WTC11 (cell line): ENCODE measurements around the gene ZNF382. TPM values are rescaled to one million over a fixed set of nuclear protein-coding genes. Genes with fewer than 3 reads are reported as not detected.

Experiments used
- ATAC-seq: fragments of 200-7000 bp; cut with Tn5 transposase; 2 replicates; pipeline ENCODE4 v1.10.0; 2021; ENCODE audit warnings: mild to moderate bottlenecking, moderate library complexity
- Bru-seq: library from RNA; stranded (reverse); fragments of 400-500 nt; gene quantifications from one replicate; lab custom pipeline; 2021; lab: Mats Ljungman, UMichigan
- CTCF ChIA-PET: fragments of 300-600 bp; sonication (Branson Sonifier 250); formaldehyde crosslinking; loops from one replicate; lab custom pipeline; 2021; ENCODE audit warnings: antibody characterized with exemption; lab: Charles Lee
- POLR2A ChIA-PET: fragments of 350-600 bp; sonication (Branson Sonifier 250); formaldehyde crosslinking; loops from one replicate; lab custom pipeline; 2021; ENCODE audit warnings: antibody characterized with exemption; lab: Charles Lee
- DNase-seq: peaks from one replicate; pipeline ENCODE4 v3.0.0; 2021; ENCODE audit warnings: low spot score
- H3K27ac Mint-ChIP-seq: 2 replicates; pipeline ENCODE4 v1.8.0; 2021; ENCODE audit warnings: mixed read lengths
- H3K27me3 Mint-ChIP-seq: 2 replicates; pipeline ENCODE4 v1.8.0; 2021; ENCODE audit warnings: low read depth, mild to moderate bottlenecking, moderate library complexity, mixed read lengths
- H3K36me3 Mint-ChIP-seq: 2 replicates; pipeline ENCODE4 v1.8.0; 2021; ENCODE audit warnings: mixed read lengths
- H3K4me1 Mint-ChIP-seq: 2 replicates; pipeline ENCODE4 v1.8.0; 2022; ENCODE audit warnings: mixed read lengths
- H3K4me3 Mint-ChIP-seq: 2 replicates; pipeline ENCODE4 v1.8.0; 2021; ENCODE audit warnings: mild to moderate bottlenecking, moderate library complexity, mixed read lengths
- H3K9me3 Mint-ChIP-seq: 2 replicates; pipeline ENCODE4 v1.8.0; 2021; ENCODE audit warnings: mixed read lengths
- CBFB ChIP-seq: sonication (generic); formaldehyde crosslinking; IDR thresholded peaks from 2 replicates; pipeline ENCODE4 v1.8.1; 2022; ENCODE audit warnings: mild to moderate bottlenecking, low read depth, missing genetic modification reagents
- CREM ChIP-seq: sonication (generic); formaldehyde crosslinking; IDR thresholded peaks from 2 replicates; pipeline ENCODE4 v1.8.1; 2022; ENCODE audit warnings: mild to moderate bottlenecking, missing genetic modification reagents, moderate library complexity
- ESRRA ChIP-seq: sonication (generic); formaldehyde crosslinking; IDR thresholded peaks from 2 replicates; pipeline ENCODE4 v1.8.1; 2022; ENCODE audit warnings: mild to moderate bottlenecking, missing genetic modification reagents, borderline replicate concordance
- FOXK1 ChIP-seq: sonication (generic); formaldehyde crosslinking; IDR thresholded peaks from 2 replicates; pipeline ENCODE4 v1.8.0; 2022; ENCODE audit warnings: mild to moderate bottlenecking, moderate library complexity, missing genetic modification reagents
- GABPB1 ChIP-seq: sonication (generic); formaldehyde crosslinking; IDR thresholded peaks from 2 replicates; pipeline ENCODE4 v1.8.1; 2023; ENCODE audit warnings: mild to moderate bottlenecking, missing genetic modification reagents
- JUN ChIP-seq: sonication (generic); formaldehyde crosslinking; IDR thresholded peaks from 2 replicates; pipeline ENCODE4 v1.8.0; 2023; ENCODE audit warnings: mild to moderate bottlenecking, missing genetic modification reagents
- MYBL2 ChIP-seq: sonication (generic); formaldehyde crosslinking; IDR thresholded peaks from 2 replicates; pipeline ENCODE4 v1.8.1; 2023; ENCODE audit warnings: mild to moderate bottlenecking, moderate library complexity, missing genetic modification reagents
- SMAD3 ChIP-seq: sonication (generic); formaldehyde crosslinking; IDR thresholded peaks from 2 replicates; pipeline ENCODE4 v1.8.0; 2022; ENCODE audit warnings: missing genetic modification reagents, mild to moderate bottlenecking, borderline replicate concordance
- TP53 ChIP-seq: sonication (generic); formaldehyde crosslinking; IDR thresholded peaks from 2 replicates; pipeline ENCODE4 v1.8.1; 2023; ENCODE audit warnings: mild to moderate bottlenecking, missing genetic modification reagents
- ZBTB21 ChIP-seq: sonication (generic); formaldehyde crosslinking; IDR thresholded peaks from 2 replicates; pipeline ENCODE4 v1.8.1; 2023; ENCODE audit warnings: mild to moderate bottlenecking, missing genetic modification reagents, borderline replicate concordance
- ZNF138 ChIP-seq: sonication (generic); formaldehyde crosslinking; conservative IDR thresholded peaks from 2 replicates; pipeline ENCODE4 v1.8.1; 2022; ENCODE audit warnings: mild to moderate bottlenecking, moderate library complexity, missing genetic modification reagents
- long read RNA-seq, 3 experiments: library from RNA in 1 of 3; library from capped mRNA in 1 of 3; library from polyadenylated mRNA in 1 of 3; unstranded in 2 of 3; stranded (forward) in 1 of 3; transcript quantifications; one replicate each; pipeline ENCODE4 v2.0.0, GENCODE V29; 2021
- total RNA-seq: library from RNA; stranded (reverse); gene quantifications from 3 replicates; pipeline ENCODE4 v1.2.3, GENCODE V29; 2021
- TF ChIP-seq, protein P1 (sequence below): sonication (generic); formaldehyde crosslinking; IDR thresholded peaks from 2 replicates; pipeline ENCODE4 v1.8.0; 2022; ENCODE audit warnings: mild to moderate bottlenecking, missing genetic modification reagents
- TF ChIP-seq, protein P2 (sequence below): sonication (generic); formaldehyde crosslinking; IDR thresholded peaks from 2 replicates; pipeline ENCODE4 v1.8.1; 2023; ENCODE audit warnings: mild to moderate bottlenecking, missing genetic modification reagents, moderate library complexity
- TF ChIP-seq, protein P3 (sequence below): sonication (generic); formaldehyde crosslinking; IDR thresholded peaks from 2 replicates; pipeline ENCODE4 v1.8.0; 2023; ENCODE audit warnings: mild to moderate bottlenecking, missing genetic modification reagents
- TF ChIP-seq, protein P4 (sequence below): fragments of 250-450 bp; sonication (Bioruptor Pico); IDR thresholded peaks from 2 replicates; pipeline ENCODE4 v1.9.0; 2021; ENCODE audit warnings: mild to moderate bottlenecking, borderline replicate concordance
- TF ChIP-seq, protein P5 (sequence below): fragments of 250-450 bp; sonication (Bioruptor Pico); IDR thresholded peaks from 2 replicates; pipeline ENCODE4 v1.9.0; 2021; ENCODE audit warnings: mild to moderate bottlenecking
- TF ChIP-seq, protein P6 (sequence below): fragments of 200-600 bp; IDR thresholded peaks from 2 replicates; pipeline ENCODE4 v1.8.0; 2022; ENCODE audit warnings: antibody characterized with exemption
- TF ChIP-seq, protein P7 (sequence below): sonication (generic); formaldehyde crosslinking; IDR thresholded peaks from 2 replicates; pipeline ENCODE4 v1.8.0; 2022; ENCODE audit warnings: mild to moderate bottlenecking, missing genetic modification reagents

ZNF382 gene
- total RNA-seq (8.2 to 9.5 TPM (median 8.8 TPM) in 3 replicates), Bru-seq, nascent RNA (percentile 58 among the genes with signal in this experiment)
- long read RNA-seq, experiment 1, full-length matches to known transcripts = 1 of 19 reads
- long read RNA-seq, experiment 1, partial matches to known transcripts = 0 of 19 reads
- long read RNA-seq, experiment 1, other reads (novel, unspliced or antisense) = 18 of 19 reads
- long read RNA-seq, experiment 2, partial matches to known transcripts = 1 of 8 reads
- long read RNA-seq, experiment 2, other reads (novel, unspliced or antisense) = 7 of 8 reads
- long read RNA-seq, experiment 3 = 0 reads

DNA sequence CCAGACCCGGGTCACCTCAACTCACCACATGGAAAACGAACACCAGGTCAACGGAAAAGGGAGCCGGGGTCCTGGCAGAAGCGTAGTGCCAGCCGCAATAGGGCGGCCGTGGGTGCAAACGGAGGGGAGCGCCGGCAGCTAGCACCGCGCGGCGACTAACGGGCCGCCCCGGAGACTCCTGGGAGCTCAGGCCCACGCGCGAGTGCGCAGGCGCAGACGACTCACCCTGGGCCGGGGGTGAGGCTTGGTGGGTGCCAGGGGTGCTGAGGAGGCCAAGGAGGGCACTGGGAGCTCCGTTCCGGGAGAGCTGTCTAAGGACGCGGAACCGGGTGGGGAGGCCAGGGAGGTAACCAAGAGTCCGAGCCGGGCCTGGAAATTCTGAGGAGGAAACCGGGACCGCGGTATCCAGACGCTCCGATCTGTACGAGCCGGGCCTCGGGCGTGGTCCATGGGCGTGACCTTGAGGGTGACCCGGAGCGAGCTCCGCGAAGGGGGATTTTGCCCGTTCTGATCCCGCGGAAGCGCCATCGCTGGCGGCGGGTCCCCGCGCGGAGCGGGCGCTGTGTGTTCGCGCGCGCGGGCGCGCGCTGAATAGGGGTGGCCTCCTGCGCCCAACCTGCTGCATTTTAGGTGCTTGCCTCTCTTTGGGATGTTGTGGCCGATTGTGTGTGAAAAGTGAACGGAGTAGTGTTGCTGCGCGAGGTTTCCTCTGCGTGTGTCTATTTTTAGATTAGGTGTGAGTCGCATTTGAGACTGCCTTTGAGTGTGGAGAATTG lies at the start of gene ZNF382:
Gene ZNF382, plus strand, starts transcription at position 213 of the 776 bp plus-strand sequence. CDS start 4,602 bp downstream, outside the sequence.
- CTCF ChIA-PET = no interaction called here
- ATAC-seq (peak; percentile 89), DNase-seq (peak; percentile 63)
- peaks cover 34% of the 10 kb centered on the region for H3K27me3 Mint-ChIP-seq
- POLR2A ChIA-PET = interaction anchor here (0.7 to 1.3 kb wide), 2 partner anchors 32 to 541 kb away, joined by 3 to 5 read pairs; partner anchors contain the start of gene ZNF529
- peaks cover 13% of the 10 kb centered on the region for H3K4me1 Mint-ChIP-seq
- H3K9me3 Mint-ChIP-seq = no peaks in the 10 kb centered on the region
- TF ChIP-seq ESRRA (CRISPR knock-in tag) = peak; percentile 67; the same call in 1 of the 2 replicates
- TF ChIP-seq, protein P1, sequence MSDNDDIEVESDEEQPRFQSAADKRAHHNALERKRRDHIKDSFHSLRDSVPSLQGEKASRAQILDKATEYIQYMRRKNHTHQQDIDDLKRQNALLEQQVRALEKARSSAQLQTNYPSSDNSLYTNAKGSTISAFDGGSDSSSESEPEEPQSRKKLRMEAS (CRISPR knock-in tag) = peak; percentile 35; the same call in 1 of the 2 replicates
- 0 out of 2 replicates have a peak, but pooled peaks have one; percentile 25 for TF ChIP-seq TP53
- TF ChIP-seq, protein P2, sequence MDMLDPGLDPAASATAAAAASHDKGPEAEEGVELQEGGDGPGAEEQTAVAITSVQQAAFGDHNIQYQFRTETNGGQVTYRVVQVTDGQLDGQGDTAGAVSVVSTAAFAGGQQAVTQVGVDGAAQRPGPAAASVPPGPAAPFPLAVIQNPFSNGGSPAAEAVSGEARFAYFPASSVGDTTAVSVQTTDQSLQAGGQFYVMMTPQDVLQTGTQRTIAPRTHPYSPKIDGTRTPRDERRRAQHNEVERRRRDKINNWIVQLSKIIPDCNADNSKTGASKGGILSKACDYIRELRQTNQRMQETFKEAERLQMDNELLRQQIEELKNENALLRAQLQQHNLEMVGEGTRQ = peak; percentile 24; the same call in 1 of the 2 replicates
- TF ChIP-seq ZNF138 = peak; percentile 41; the same call in 1 of the 2 replicates
- peak; percentile 63; the same call in 1 of the 2 replicates for TF ChIP-seq ZBTB21 (CRISPR knock-in tag)
- no peak for TF ChIP-seq GABPB1 (CRISPR knock-in tag)
- TF ChIP-seq, protein P3, sequence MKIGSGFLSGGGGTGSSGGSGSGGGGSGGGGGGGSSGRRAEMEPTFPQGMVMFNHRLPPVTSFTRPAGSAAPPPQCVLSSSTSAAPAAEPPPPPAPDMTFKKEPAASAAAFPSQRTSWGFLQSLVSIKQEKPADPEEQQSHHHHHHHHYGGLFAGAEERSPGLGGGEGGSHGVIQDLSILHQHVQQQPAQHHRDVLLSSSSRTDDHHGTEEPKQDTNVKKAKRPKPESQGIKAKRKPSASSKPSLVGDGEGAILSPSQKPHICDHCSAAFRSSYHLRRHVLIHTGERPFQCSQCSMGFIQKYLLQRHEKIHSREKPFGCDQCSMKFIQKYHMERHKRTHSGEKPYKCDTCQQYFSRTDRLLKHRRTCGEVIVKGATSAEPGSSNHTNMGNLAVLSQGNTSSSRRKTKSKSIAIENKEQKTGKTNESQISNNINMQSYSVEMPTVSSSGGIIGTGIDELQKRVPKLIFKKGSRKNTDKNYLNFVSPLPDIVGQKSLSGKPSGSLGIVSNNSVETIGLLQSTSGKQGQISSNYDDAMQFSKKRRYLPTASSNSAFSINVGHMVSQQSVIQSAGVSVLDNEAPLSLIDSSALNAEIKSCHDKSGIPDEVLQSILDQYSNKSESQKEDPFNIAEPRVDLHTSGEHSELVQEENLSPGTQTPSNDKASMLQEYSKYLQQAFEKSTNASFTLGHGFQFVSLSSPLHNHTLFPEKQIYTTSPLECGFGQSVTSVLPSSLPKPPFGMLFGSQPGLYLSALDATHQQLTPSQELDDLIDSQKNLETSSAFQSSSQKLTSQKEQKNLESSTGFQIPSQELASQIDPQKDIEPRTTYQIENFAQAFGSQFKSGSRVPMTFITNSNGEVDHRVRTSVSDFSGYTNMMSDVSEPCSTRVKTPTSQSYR = peak; percentile 6; the same call in 1 of the 2 replicates
- TF ChIP-seq MYBL2 (CRISPR knock-in tag) = 0 out of 2 replicates have a peak, but pooled peaks have one; percentile 61
- TF ChIP-seq FOXK1 (CRISPR knock-in tag) = peak; percentile 34; the same call in 1 of the 2 replicates
- TF ChIP-seq JUN (CRISPR knock-in tag) = no peak
- TF ChIP-seq CBFB (CRISPR knock-in tag) = peak; percentile 33; the same call in 1 of the 2 replicates
- TF ChIP-seq, protein P4, sequence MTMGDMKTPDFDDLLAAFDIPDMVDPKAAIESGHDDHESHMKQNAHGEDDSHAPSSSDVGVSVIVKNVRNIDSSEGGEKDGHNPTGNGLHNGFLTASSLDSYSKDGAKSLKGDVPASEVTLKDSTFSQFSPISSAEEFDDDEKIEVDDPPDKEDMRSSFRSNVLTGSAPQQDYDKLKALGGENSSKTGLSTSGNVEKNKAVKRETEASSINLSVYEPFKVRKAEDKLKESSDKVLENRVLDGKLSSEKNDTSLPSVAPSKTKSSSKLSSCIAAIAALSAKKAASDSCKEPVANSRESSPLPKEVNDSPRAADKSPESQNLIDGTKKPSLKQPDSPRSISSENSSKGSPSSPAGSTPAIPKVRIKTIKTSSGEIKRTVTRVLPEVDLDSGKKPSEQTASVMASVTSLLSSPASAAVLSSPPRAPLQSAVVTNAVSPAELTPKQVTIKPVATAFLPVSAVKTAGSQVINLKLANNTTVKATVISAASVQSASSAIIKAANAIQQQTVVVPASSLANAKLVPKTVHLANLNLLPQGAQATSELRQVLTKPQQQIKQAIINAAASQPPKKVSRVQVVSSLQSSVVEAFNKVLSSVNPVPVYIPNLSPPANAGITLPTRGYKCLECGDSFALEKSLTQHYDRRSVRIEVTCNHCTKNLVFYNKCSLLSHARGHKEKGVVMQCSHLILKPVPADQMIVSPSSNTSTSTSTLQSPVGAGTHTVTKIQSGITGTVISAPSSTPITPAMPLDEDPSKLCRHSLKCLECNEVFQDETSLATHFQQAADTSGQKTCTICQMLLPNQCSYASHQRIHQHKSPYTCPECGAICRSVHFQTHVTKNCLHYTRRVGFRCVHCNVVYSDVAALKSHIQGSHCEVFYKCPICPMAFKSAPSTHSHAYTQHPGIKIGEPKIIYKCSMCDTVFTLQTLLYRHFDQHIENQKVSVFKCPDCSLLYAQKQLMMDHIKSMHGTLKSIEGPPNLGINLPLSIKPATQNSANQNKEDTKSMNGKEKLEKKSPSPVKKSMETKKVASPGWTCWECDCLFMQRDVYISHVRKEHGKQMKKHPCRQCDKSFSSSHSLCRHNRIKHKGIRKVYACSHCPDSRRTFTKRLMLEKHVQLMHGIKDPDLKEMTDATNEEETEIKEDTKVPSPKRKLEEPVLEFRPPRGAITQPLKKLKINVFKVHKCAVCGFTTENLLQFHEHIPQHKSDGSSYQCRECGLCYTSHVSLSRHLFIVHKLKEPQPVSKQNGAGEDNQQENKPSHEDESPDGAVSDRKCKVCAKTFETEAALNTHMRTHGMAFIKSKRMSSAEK (CRISPR knock-in tag) = no peak
- TF ChIP-seq SMAD3 (CRISPR knock-in tag) = no peak
- H3K27ac Mint-ChIP-seq = no peak within 1 kb of the TSS
- H3K4me3 Mint-ChIP-seq = peak within 1 kb of the TSS; percentile 82
- H3K36me3 Mint-ChIP-seq = no peaks in the 10 kb centered on the region

DNA sequence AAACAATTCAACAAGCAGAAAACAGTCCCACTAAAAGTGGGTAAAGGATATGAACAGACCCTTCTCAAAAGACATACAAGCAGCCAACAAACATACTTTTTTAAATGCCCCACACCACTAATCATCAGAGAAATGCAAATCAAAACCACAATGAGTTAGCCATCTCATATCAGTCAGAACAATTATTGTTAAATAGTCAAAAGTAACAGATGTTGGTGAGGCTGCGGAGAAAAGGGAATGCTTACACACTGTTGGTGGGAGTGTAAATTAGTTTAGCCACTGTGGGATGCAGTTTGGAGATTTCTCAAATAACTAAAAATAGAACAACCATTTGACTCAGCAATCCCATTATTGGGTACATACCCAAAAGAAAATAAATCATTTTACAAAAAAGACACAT lies 40.7 kb upstream of the ZNF382 start:
- ChIA-PET CTCF (no interaction called here), POLR2A (no interaction called here)
- Mint-ChIP-seq H3K36me3 (peaks cover 62% of the 10 kb centered on the region), H3K27ac (no peak overlapping the region), H3K27me3 (no peaks in the 10 kb centered on the region), H3K9me3 (peaks cover 24% of the 10 kb centered on the region), H3K4me3 (no peak overlapping the region), H3K4me1 (no peaks in the 10 kb centered on the region)
- no peak for ATAC-seq
- no peak for DNase-seq
- TF ChIP-seq, protein P5, sequence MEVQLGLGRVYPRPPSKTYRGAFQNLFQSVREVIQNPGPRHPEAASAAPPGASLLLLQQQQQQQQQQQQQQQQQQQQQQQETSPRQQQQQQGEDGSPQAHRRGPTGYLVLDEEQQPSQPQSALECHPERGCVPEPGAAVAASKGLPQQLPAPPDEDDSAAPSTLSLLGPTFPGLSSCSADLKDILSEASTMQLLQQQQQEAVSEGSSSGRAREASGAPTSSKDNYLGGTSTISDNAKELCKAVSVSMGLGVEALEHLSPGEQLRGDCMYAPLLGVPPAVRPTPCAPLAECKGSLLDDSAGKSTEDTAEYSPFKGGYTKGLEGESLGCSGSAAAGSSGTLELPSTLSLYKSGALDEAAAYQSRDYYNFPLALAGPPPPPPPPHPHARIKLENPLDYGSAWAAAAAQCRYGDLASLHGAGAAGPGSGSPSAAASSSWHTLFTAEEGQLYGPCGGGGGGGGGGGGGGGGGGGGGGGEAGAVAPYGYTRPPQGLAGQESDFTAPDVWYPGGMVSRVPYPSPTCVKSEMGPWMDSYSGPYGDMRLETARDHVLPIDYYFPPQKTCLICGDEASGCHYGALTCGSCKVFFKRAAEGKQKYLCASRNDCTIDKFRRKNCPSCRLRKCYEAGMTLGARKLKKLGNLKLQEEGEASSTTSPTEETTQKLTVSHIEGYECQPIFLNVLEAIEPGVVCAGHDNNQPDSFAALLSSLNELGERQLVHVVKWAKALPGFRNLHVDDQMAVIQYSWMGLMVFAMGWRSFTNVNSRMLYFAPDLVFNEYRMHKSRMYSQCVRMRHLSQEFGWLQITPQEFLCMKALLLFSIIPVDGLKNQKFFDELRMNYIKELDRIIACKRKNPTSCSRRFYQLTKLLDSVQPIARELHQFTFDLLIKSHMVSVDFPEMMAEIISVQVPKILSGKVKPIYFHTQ (CRISPR knock-in tag) = no peak
- no peak for TF ChIP-seq JUN (CRISPR knock-in tag)
- TF ChIP-seq, protein P6, sequence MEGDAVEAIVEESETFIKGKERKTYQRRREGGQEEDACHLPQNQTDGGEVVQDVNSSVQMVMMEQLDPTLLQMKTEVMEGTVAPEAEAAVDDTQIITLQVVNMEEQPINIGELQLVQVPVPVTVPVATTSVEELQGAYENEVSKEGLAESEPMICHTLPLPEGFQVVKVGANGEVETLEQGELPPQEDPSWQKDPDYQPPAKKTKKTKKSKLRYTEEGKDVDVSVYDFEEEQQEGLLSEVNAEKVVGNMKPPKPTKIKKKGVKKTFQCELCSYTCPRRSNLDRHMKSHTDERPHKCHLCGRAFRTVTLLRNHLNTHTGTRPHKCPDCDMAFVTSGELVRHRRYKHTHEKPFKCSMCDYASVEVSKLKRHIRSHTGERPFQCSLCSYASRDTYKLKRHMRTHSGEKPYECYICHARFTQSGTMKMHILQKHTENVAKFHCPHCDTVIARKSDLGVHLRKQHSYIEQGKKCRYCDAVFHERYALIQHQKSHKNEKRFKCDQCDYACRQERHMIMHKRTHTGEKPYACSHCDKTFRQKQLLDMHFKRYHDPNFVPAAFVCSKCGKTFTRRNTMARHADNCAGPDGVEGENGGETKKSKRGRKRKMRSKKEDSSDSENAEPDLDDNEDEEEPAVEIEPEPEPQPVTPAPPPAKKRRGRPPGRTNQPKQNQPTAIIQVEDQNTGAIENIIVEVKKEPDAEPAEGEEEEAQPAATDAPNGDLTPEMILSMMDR = no peak
- no peak for TF ChIP-seq CREM (CRISPR knock-in tag)
- TF ChIP-seq, protein P7, sequence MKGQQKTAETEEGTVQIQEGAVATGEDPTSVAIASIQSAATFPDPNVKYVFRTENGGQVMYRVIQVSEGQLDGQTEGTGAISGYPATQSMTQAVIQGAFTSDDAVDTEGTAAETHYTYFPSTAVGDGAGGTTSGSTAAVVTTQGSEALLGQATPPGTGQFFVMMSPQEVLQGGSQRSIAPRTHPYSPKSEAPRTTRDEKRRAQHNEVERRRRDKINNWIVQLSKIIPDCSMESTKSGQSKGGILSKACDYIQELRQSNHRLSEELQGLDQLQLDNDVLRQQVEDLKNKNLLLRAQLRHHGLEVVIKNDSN = no peak
